Measurements from ENCODE around the gene TUBA1B. TPM values are rescaled to one million over a fixed set of nuclear protein-coding genes. Genes with fewer than 3 reads are reported as not detected.

Gene TUBA1B
- total and polyA plus RNA-seq, 4 donors = 261 to 1,091 (median 658) TPM

DNA sequence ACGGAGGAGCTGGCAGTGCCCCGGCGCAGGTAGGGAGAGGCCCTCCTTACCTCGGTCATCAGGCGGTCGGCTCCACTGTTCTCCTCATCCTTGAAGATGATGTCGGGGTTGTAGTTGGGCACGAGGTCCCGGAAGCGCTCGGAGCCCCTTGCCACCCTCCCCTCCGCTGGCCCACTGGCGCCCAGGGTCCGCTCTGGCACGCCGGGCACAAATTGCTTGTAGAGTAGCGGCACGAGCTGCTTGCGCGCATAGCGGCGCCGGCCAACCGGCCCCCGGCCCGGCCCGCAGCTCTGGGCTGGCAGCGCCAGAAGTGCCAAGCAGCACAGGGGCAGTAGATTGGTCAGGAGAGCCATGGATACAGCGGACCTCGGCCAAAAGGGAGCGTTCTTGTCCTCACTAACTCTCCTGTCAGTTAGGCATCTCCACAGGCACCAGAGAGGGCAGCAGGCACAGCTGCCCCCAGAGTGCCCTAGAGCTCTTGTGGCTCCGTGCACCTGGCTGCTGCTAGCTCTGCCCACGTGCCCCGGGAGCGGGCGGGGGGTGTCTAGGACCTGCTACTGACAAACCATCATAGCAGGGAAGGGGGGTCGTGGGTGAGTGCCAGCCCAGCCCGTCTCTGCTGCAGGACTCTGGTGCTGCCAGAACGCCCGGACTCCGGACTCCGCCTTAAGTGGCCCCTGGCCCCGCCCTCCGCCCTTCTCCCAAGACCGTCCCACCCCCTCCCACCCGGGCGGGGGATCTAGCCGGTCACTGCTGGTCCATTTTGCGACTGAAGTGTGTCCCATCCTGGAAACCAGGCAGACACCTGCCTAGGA is 36.8 kb downstream of the TUBA1B start, which contains the start of gene DHH:
Gene DHH, minus strand, starts transcription at position 642 of the 815 bp plus-strand sequence. Its CDS starts 289 bp downstream, at position 353.
- WGBS, 2 donors = 2% methylated on average over 49 of the region's 49 CpGs
- peaks cover 0 to 52% (median 51%) of the 10 kb centered on the region in 3 donors for H3K27me3 ChIP-seq (ENCODE audit: control insufficient read depth in 3 of 3, insufficient read depth in 3 of 3, low read length in 2 of 3)
- no peak within 1 kb of the TSS for H3K9ac ChIP-seq (ENCODE audit: insufficient read depth in 1 of 2, low read length in 2 of 2)
- peak within 1 kb of the TSS; percentile 6 for H3K4me3 ChIP-seq
- DNase-seq = peak in 1 of 3 donors; percentile 32
- peaks cover 5 to 16% (median 9%) of the 10 kb centered on the region in 4 donors for H3K36me3 ChIP-seq (ENCODE audit: control insufficient read depth in 4 of 4, insufficient read depth in 4 of 4, low read length in 4 of 4)
- peaks cover 0 to 37% (median 20%) of the 10 kb centered on the region in 5 donors for H3K4me1 ChIP-seq (ENCODE audit: control insufficient read depth in 5 of 5, insufficient read depth in 5 of 5, low read length in 5 of 5)
- peaks cover 0 to 4% (median 0%) of the 10 kb centered on the region in 4 donors for H3K9me3 ChIP-seq (ENCODE audit: control insufficient read depth in 4 of 4, insufficient read depth in 3 of 4, low read length in 3 of 4)
- no peak within 1 kb of the TSS for H3K27ac ChIP-seq (ENCODE audit: low read depth in 1 of 2, low read length in 1 of 2)
- ATAC-seq (ENCODE audit: insufficient read depth, low FRiP score) = no peak
- TF ChIP-seq, protein P1, sequence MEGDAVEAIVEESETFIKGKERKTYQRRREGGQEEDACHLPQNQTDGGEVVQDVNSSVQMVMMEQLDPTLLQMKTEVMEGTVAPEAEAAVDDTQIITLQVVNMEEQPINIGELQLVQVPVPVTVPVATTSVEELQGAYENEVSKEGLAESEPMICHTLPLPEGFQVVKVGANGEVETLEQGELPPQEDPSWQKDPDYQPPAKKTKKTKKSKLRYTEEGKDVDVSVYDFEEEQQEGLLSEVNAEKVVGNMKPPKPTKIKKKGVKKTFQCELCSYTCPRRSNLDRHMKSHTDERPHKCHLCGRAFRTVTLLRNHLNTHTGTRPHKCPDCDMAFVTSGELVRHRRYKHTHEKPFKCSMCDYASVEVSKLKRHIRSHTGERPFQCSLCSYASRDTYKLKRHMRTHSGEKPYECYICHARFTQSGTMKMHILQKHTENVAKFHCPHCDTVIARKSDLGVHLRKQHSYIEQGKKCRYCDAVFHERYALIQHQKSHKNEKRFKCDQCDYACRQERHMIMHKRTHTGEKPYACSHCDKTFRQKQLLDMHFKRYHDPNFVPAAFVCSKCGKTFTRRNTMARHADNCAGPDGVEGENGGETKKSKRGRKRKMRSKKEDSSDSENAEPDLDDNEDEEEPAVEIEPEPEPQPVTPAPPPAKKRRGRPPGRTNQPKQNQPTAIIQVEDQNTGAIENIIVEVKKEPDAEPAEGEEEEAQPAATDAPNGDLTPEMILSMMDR (IDR thresholded peaks at IDR 0.05; ENCODE audit: control extremely low read depth, extremely low read depth) = no peak

DNA sequence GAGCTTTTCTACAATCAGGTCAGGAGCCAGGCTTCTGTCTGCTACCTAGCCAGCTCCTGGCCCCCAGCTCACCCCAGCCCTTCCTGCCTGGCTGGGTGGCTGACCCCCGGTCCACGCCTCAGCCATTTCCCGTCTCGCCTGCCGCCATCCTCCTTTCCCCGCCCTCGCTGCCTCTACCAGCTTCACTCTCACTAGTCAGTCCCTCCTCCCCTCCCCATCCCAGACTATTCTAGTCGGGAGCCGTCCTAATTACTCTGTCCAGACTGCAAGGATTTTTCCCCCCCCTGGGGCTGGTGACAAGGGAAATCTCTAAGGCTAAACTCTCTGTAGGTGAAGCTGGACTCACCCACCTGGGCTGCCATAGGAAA is 37.4 kb downstream of the TUBA1B start:
- peaks cover 0 to 37% (median 20%) of the 10 kb centered on the region in 5 donors for H3K4me1 ChIP-seq (ENCODE audit: control insufficient read depth in 5 of 5, insufficient read depth in 5 of 5, low read length in 5 of 5)
- DNase-seq (peak in 2 of 3 donors; percentile 16 to 36), ATAC-seq (ENCODE audit: insufficient read depth, low FRiP score) (no peak)
- TF ChIP-seq, protein P1 (IDR thresholded peaks at IDR 0.05; ENCODE audit: control extremely low read depth, extremely low read depth) = no peak
- WGBS, 2 donors = 2% methylated on average over 9 of the region's 9 CpGs
- H3K27me3 ChIP-seq (ENCODE audit: control insufficient read depth in 3 of 3, insufficient read depth in 3 of 3, low read length in 2 of 3) = peaks cover 0 to 58% (median 57%) of the 10 kb centered on the region in 3 donors
- no peak overlapping the region for H3K27ac ChIP-seq (ENCODE audit: low read depth in 1 of 2, low read length in 1 of 2)
- no peak overlapping the region for H3K9ac ChIP-seq (ENCODE audit: insufficient read depth in 1 of 2, low read length in 2 of 2)
- peaks cover 5 to 13% (median 8%) of the 10 kb centered on the region in 4 donors for H3K36me3 ChIP-seq (ENCODE audit: control insufficient read depth in 4 of 4, insufficient read depth in 4 of 4, low read length in 4 of 4)
- H3K4me3 ChIP-seq = peak overlapping the region; percentile 6
- peaks cover 0 to 4% (median 0%) of the 10 kb centered on the region in 4 donors for H3K9me3 ChIP-seq (ENCODE audit: control insufficient read depth in 4 of 4, insufficient read depth in 3 of 4, low read length in 3 of 4)

- WGBS, 2 donors = 61 to 63% methylated on average over 4 of the region's 4 CpGs
- H3K9ac ChIP-seq (ENCODE audit: insufficient read depth in 1 of 2, low read length in 2 of 2) = no peak overlapping the region
- H3K27me3 ChIP-seq (ENCODE audit: control insufficient read depth in 3 of 3, insufficient read depth in 3 of 3, low read length in 2 of 3) = peaks cover 0 to 64% (median 62%) of the 10 kb centered on the region in 3 donors
- H3K4me1 ChIP-seq (ENCODE audit: control insufficient read depth in 5 of 5, insufficient read depth in 5 of 5, low read length in 5 of 5) = peaks cover 0 to 42% (median 20%) of the 10 kb centered on the region in 5 donors
- DNase-seq (no peak), ATAC-seq (ENCODE audit: insufficient read depth, low FRiP score) (no peak)
- peaks cover 0 to 13% (median 6%) of the 10 kb centered on the region in 4 donors for H3K36me3 ChIP-seq (ENCODE audit: control insufficient read depth in 4 of 4, insufficient read depth in 4 of 4, low read length in 4 of 4)
- TF ChIP-seq, protein P1 (IDR thresholded peaks at IDR 0.05; ENCODE audit: control extremely low read depth, extremely low read depth) = no peak
- H3K27ac ChIP-seq (ENCODE audit: low read depth in 1 of 2, low read length in 1 of 2) = no peak overlapping the region
- H3K9me3 ChIP-seq (ENCODE audit: control insufficient read depth in 4 of 4, insufficient read depth in 3 of 4, low read length in 3 of 4) = peaks cover 0 to 4% (median 0%) of the 10 kb centered on the region in 4 donors
- H3K4me3 ChIP-seq = no peak overlapping the region
Measured at GRCh38 chr12:49092816-49093406, 38.3 kb downstream of the TUBA1B start.

Measured in lung (tissue), 12 donors.